Subcutaneous adipose tissue (tissue), 4 donors: ENCODE data around the gene RXYLT1. TPM values are rescaled to one million over a fixed set of nuclear protein-coding genes. Genes with fewer than 3 reads are reported as not detected.

Experiments
- small RNA-seq: library from RNA; depleted of rRNA; stranded (forward); fragments of <200 nt; gene quantifications from one replicate; pipeline ENCODE3, GENCODE V24; 2016
- total RNA-seq, 4 donors: library from RNA; depleted of rRNA; stranded (reverse); fragments of >200 nt; gene quantifications; one replicate each; pipeline ENCODE4 v1.1.0, GENCODE V29; 2016
- TF ChIP-seq, protein P1 (sequence below): fragments of 450-650 bp; IDR thresholded peaks from one replicate; pipeline ENCODE4 v1.5.1; 2016; ENCODE audit warnings: low read depth, mild to moderate bottlenecking, control low read depth, antibody characterized with exemption, moderate library complexity

RXYLT1 gene
- total RNA-seq, 4 donors from 2014 or later = 15.0 to 19.4 (median 16.2) TPM

DNA sequence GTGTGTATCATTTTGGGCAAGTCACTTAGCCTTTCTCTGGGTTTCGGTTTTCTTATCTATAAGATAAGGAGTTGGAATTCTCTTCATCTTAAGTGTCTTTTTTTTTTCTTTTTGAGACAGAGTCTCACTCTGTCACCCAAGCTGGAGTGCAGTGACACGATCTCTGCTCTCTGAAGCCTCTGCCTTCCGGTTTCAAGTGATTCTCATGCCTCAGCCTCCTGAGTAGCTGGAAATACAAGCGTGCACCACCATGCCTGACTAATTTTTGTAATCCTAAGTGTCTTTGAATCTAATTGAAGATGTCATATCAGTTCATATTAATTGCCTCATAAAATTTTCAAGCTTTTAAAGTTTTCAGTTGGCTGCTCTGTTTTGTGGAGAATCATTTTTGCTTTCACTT lies 68.7 kb downstream of the RXYLT1 start:
- TF ChIP-seq, protein P1, sequence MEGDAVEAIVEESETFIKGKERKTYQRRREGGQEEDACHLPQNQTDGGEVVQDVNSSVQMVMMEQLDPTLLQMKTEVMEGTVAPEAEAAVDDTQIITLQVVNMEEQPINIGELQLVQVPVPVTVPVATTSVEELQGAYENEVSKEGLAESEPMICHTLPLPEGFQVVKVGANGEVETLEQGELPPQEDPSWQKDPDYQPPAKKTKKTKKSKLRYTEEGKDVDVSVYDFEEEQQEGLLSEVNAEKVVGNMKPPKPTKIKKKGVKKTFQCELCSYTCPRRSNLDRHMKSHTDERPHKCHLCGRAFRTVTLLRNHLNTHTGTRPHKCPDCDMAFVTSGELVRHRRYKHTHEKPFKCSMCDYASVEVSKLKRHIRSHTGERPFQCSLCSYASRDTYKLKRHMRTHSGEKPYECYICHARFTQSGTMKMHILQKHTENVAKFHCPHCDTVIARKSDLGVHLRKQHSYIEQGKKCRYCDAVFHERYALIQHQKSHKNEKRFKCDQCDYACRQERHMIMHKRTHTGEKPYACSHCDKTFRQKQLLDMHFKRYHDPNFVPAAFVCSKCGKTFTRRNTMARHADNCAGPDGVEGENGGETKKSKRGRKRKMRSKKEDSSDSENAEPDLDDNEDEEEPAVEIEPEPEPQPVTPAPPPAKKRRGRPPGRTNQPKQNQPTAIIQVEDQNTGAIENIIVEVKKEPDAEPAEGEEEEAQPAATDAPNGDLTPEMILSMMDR = no peak

DNA sequence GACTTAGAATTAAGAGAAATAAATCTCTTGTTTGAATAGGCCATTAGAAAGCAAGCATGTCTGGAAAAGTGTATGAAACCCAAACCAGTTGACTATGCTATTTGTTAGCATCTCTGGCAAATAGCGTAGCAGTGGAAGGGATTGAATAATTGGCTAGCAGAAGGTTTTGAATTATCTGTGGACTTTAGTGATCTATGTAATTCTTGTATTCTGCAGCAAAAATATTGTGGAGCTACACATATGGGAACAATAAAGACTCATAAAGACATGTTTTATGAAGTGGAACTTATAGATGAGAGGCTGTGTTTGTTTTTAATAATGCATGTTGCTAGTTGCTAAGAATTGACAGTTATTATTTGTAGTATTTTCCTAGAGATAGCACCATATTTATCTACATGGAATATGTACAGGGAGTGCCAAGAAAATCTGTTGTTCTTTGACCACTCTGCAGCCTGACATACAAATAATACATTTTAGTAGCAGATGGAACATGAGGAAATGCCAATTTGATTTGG lies 69.5 kb downstream of the RXYLT1 start:
- TF ChIP-seq, protein P1 = no peak

DNA sequence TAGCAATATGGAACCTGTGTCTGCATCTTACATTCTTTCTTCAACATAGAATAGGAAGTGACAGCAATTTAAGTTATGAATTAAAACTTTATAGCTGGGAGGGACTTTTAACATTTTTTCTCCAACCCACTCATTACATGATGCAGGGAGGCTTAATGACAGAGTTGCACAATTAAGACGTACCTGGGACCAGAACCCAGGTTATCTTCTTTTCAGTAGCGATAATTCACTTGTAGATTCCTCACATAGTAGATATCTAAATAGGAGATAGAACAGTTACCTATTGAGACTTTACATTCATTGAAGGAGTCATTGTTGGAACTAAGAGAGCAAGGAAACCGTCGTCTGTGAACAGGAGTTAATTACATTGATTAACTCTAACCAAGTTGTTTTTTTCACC lies 69.9 kb downstream of the RXYLT1 start:
- TF ChIP-seq, protein P1 = no peak

DNA sequence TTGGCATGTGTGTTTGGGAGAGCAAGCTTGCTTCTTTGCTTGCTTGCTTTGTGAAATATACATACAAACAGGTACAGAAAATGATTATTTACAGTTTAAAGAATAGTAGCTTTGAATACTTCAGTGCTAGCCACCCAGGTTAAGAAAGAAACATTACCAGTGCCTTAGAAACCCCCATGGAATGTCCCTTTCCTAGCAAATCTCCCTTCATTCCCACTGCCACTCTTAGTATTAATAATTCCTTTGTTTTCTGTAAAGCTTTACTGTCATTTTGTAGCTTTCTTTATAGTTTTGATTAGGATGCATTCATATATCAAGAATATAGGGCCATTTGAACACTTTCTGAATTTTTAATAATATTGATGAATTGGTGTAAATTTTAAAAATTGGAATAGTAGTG lies 74.3 kb downstream of the RXYLT1 start:
- TF ChIP-seq, protein P1 = no peak

DNA sequence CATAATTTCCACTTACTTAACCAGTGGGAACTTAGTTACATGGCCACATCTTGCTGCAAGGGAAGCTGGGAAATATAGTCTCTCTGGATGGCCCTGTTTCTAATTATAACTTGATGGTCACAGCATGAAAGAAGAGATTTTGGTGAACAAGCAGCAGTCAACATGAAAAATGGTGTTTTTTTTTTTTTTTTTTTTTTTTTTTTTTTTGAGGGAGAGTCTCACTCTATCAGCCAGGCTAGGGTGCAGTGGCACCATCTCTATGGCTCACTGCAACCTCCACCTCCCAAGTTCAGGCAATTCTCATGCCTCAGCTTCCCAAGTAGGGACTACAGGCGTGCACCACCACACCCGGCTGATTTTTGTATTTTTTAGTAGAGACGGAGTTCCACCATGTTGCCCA lies 75.6 kb downstream of the RXYLT1 start:
- TF ChIP-seq, protein P1 = no peak

DNA sequence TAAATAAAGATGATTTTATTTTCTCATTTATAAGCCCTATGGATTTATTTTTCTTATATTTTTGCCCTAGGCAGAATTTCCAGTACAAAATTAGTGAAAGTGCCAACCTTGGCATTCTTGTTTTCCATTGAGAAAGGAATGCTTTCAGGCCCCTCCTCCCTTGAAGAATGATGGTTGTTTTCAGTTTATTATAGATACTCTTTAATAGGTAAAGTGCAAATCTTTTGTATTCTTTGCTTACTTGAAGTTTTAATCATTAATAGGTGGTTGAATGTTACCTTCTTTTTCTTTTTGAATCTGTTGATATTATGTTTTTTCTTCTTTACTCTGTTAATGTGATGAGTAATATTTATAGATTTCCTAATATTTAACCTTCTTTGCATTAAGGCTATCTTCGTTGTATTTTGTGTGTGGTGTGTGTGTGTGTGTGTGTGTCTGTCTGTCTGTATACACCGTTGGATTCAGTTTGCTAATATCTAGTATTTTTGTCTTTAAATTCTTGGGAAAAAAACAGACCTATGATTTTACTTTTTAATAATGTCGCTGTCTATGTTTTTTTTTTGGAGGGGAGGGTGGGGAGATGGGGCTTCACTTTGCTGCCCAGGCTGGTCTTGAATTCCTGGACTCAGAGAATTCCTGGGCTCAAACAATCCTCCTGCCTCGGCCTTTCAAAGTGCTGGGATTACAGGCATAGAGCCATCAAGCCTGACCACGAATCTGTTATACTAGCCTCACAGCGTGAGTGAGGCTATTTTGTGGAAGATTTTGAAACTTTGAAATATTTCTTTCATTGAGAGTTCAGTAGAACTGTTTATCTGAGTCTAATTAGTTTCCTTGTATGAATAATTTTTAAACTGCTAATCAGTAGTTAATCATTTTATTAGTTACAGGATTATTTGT lies 78.3 kb downstream of the RXYLT1 start:
- TF ChIP-seq, protein P1 = no peak

Small RNA genes lying within 50 kb of the gene (small RNA-seq; reads per million reads assigned to genes)
- gene AC084357.1 = not detected

Other genes starting within 250 kb of the RXYLT1 start
- gene DPY19L2, start 111.4 kb upstream of the RXYLT1 start, total RNA-seq = 10 to 100 TPM; 13.8 to 43.5 (median 33.0) TPM
- gene SRGAP1, start 64.8 kb downstream of the RXYLT1 start, total RNA-seq = 10 to 100 TPM in 3 of 4 donors, 1 to 10 TPM in 1; 10.0 to 27.2 (median 23.8) TPM